Cardiac muscle cell (in vitro differentiated cells and primary cell): ENCODE results near the gene BDKRB2. TPM values are rescaled to one million over a fixed set of nuclear protein-coding genes. Genes with fewer than 3 reads are reported as not detected.

Source experiments
- DNase-seq, 2 donors: peaks; one replicate each; pipeline versions ENCODE4 v3.0.0 to v3.0.0-alpha.2; 2010 to 2017; ENCODE audit warnings: low read depth in 1 of 2, low spot score in 1 of 2
- H3K27ac ChIP-seq: fragments of 200-600 bp; sonication (generic); 2 replicates; pipeline ENCODE4 v1.5.1; 2016
- H3K27me3 ChIP-seq: fragments of 200-600 bp; sonication (generic); 2 replicates; pipeline ENCODE4 v1.6.0; 2016; ENCODE audit warnings: control low read depth
- H3K36me3 ChIP-seq: fragments of 200-600 bp; sonication (generic); 2 replicates; pipeline ENCODE4 v1.5.1; 2016; ENCODE audit warnings: control low read depth
- H3K4me1 ChIP-seq: fragments of 200-600 bp; sonication (generic); 2 replicates; pipeline ENCODE4 v1.8.1; 2017; ENCODE audit warnings: low read depth, mild to moderate bottlenecking, mixed run types
- H3K4me3 ChIP-seq: fragments of 200-600 bp; sonication (generic); 2 replicates; pipeline ENCODE4 v1.5.1; 2016; ENCODE audit warnings: mild to moderate bottlenecking
- H3K9me3 ChIP-seq: fragments of 200-600 bp; sonication (generic); 2 replicates; pipeline ENCODE4 v1.5.1; 2017; ENCODE audit warnings: low read depth, mild to moderate bottlenecking, control low read depth
- polyA plus RNA-seq: library from polyadenylated mRNA; unstranded; fragments of >200 nt; fragmentation: Nextera tagmentation; extraction: Ambion mirVana; gene quantifications from 2 replicates; pipeline ENCODE4 v1.2.1, GENCODE V29; 2016
- total RNA-seq: library from RNA; depleted of rRNA; stranded (reverse); fragments of >200 nt; gene quantifications from 2 replicates; pipeline ENCODE4 v1.2.3, GENCODE V29; 2016
- TF ChIP-seq, protein P1 (sequence below): IDR thresholded peaks from 2 replicates; pipeline ENCODE4 v1.5.1; 2012; ENCODE audit warnings: low read depth, mild to moderate bottlenecking, low read length

Gene BDKRB2
- total and polyA plus RNA-seq, 2 experiments from 2014 or later, result 0.45 TPM; not detected in 1

DNA sequence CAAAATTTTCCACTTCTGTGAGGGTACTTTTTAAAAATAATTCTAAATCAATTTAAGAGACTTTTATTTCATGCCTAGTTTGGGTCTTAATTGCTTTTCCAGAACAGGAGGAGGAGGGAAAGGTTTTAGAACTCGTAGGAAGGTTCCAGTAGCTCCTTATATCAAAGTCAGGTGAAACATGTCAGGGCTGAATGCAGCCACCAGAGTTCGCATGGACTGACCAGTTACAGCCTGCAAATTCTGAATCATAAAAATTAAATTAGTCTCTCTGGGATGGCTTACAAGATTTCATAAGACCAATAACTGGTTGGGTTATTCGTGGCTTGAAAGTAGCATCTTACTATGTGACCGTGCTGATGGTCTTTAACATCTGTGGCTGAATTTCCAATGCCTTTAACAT, 51.8 kb downstream of the BDKRB2 start:
- no peak for DNase-seq
- Histone ChIP-seq H3K27me3 (no peaks in the 10 kb centered on the region), H3K4me3 (no peak overlapping the region), H3K4me1 (peaks cover 7% of the 10 kb centered on the region), H3K36me3 (no peaks in the 10 kb centered on the region), H3K9me3 (peaks cover 3% of the 10 kb centered on the region), H3K27ac (no peak overlapping the region)
- TF ChIP-seq, protein P1, sequence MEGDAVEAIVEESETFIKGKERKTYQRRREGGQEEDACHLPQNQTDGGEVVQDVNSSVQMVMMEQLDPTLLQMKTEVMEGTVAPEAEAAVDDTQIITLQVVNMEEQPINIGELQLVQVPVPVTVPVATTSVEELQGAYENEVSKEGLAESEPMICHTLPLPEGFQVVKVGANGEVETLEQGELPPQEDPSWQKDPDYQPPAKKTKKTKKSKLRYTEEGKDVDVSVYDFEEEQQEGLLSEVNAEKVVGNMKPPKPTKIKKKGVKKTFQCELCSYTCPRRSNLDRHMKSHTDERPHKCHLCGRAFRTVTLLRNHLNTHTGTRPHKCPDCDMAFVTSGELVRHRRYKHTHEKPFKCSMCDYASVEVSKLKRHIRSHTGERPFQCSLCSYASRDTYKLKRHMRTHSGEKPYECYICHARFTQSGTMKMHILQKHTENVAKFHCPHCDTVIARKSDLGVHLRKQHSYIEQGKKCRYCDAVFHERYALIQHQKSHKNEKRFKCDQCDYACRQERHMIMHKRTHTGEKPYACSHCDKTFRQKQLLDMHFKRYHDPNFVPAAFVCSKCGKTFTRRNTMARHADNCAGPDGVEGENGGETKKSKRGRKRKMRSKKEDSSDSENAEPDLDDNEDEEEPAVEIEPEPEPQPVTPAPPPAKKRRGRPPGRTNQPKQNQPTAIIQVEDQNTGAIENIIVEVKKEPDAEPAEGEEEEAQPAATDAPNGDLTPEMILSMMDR, result peak; percentile 11

- no peaks in the 10 kb centered on the region for H3K27me3 ChIP-seq
- H3K9me3 ChIP-seq, result peaks cover 3% of the 10 kb centered on the region
- H3K27ac ChIP-seq, result no peak overlapping the region
- no peak for DNase-seq
- TF ChIP-seq, protein P1, result no peak
- H3K4me1 ChIP-seq, result peaks cover 7% of the 10 kb centered on the region
- no peak overlapping the region for H3K4me3 ChIP-seq
- H3K36me3 ChIP-seq, result no peaks in the 10 kb centered on the region
Observed at GRCh38 chr14:96257056-96257455, 52.4 kb downstream of the BDKRB2 start.

DNA sequence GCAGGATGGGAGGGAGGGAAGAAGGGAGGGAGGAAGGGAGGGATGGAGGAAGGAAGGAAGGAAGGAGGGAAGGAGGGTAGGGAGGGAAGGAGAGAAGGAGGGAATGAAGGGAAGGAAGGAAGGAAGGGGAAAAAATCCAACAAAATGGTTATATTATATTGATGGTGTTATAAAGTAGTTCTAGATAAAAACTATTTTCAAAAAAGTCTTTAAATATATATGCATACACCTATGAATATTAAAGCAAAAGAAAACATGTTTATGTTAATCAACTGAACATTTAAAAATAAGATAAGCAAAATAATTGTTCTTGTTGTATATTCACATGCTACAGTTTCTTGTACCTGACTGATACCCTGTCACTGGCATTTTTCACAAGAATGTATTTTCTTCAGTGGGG, 53.3 kb downstream of the BDKRB2 start:
- H3K27ac ChIP-seq, result no peak overlapping the region

DNA sequence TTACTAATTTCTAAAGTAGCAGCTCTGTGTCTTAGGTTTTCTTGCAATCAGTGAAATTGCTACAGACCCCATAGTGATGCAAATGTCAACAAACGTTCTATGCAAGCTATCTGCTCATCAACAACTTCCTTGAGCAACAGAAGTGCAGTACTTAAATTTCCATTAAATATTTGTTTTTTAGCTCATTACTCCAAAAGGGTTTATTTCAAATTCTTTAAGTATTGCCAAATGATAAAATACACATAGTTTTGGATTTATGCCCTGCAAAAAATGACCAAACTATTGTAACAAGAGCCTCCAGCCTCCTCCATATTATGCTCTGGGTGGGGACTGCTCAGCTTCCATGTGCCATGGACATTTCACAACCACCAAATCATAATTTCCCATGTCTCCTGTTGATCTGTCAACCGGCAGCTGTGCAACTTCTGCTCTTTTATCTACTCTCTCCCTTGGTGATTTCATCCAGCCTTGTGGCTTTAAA, 55.7 kb downstream of the BDKRB2 start:
- Histone ChIP-seq H3K9me3 (peaks cover 3% of the 10 kb centered on the region), H3K4me3 (no peak overlapping the region), H3K36me3 (no peaks in the 10 kb centered on the region), H3K4me1 (peaks cover 3% of the 10 kb centered on the region), H3K27me3 (no peaks in the 10 kb centered on the region), H3K27ac (no peak overlapping the region)
- peak in 1 of 2 donors; percentile 93 for DNase-seq
- TF ChIP-seq, protein P1, result no peak

More for the DNA sequence above, 53.3 kb downstream of the BDKRB2 start:
- TF ChIP-seq, protein P1, result no peak
- DNase-seq, result no peak
- Histone ChIP-seq H3K27me3 (no peaks in the 10 kb centered on the region), H3K4me1 (peaks cover 7% of the 10 kb centered on the region), H3K9me3 (peaks cover 3% of the 10 kb centered on the region), H3K4me3 (no peak overlapping the region), H3K36me3 (no peaks in the 10 kb centered on the region)

DNA sequence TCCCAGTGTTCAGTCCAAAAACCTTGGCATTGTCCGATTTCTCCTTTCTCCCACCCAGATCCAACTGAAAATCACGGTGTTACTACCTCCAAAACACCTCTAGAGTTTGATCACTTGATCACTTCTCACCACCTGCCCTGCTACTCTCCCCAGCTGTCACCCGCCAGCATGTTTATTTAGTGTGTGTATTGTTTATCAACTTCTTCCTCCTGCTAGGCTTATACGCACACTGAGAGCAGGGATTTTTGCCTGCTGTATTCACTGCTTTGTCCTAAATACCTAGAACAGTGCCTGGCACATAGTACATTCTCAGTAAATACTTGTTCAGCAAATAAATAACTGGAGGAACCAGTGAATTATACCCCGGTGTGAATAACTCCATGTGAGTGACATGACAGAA, 56.4 kb downstream of the BDKRB2 start:
- no peaks in the 10 kb centered on the region for H3K27me3 ChIP-seq
- TF ChIP-seq, protein P1, result no peak
- no peak overlapping the region for H3K4me3 ChIP-seq
- no peak overlapping the region for H3K27ac ChIP-seq
- H3K36me3 ChIP-seq, result no peaks in the 10 kb centered on the region
- peaks cover 3% of the 10 kb centered on the region for H3K9me3 ChIP-seq
- no peaks in the 10 kb centered on the region for H3K4me1 ChIP-seq
- no peak for DNase-seq
